Astrocyte (in vitro differentiated cells and primary cell): ENCODE measurements around the gene AFAP1L2.

ENCODE experiments used
- CTCF ChIP-seq: IDR thresholded peaks from 2 replicates; pipeline ENCODE4 v1.5.1; 2011; ENCODE audit warnings: low read depth, mild to moderate bottlenecking, inconsistent platforms, low read length, moderate library complexity; ENCODE audit not compliant: insufficient read depth
- EZH2 ChIP-seq: IDR thresholded peaks from 2 replicates; pipeline ENCODE4 v1.6.1; 2012; ENCODE audit warnings: mild to moderate bottlenecking, low read length, inconsistent platforms; ENCODE audit not compliant: insufficient read depth

DNA sequence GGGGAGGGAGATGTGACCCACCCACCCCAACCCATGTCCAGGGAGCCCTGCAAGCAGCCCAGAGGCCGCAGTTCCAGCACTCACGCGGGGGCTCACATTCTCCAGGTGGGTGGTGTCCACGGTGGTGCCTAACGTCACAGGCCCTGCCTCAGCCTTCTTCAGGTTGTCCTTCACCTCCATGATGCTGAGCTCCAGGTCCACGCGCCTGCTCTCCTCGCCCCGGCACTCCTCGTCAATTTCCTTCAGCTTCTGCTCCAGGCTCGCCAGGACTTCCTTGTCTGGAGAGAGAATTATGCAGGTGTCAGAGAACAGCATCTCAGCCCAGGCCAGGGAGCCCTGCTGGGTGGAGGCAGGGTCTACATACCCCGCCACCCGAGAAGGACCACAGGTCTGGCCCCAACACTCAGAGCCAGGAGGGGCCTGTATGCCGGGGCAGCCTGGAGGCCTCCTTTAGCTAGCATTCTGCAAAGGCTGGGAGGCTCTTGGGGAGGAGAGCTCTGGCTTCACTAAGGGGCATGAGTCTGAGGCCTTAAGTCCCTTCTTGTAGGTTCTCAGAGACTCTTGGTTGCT lies 107.1 kb downstream of the AFAP1L2 start:
- TF ChIP-seq CTCF (no peak), EZH2 (no peak)
